GM12875 (cell line): ENCODE results near the gene SMAD3.

Source experiments
- H3K4me3 ChIP-seq: one replicate; pipeline ENCODE4 v1.5.1; 2011; ENCODE audit warnings: low read depth, low read length, control low read depth
- TF ChIP-seq, protein P1 (sequence below): IDR thresholded peaks from 2 replicates; pipeline ENCODE4 v1.5.1; 2011; ENCODE audit warnings: low read depth, mild to moderate bottlenecking, control low read depth, inconsistent platforms, low read length, moderate library complexity, borderline replicate concordance; ENCODE audit not compliant: insufficient read depth

Gene SMAD3

GRCh38 chr15:67050522-67051087 is 14.8 kb upstream of the SMAD3 start:
- H3K4me3 ChIP-seq: no peak overlapping the region
- TF ChIP-seq, protein P1, sequence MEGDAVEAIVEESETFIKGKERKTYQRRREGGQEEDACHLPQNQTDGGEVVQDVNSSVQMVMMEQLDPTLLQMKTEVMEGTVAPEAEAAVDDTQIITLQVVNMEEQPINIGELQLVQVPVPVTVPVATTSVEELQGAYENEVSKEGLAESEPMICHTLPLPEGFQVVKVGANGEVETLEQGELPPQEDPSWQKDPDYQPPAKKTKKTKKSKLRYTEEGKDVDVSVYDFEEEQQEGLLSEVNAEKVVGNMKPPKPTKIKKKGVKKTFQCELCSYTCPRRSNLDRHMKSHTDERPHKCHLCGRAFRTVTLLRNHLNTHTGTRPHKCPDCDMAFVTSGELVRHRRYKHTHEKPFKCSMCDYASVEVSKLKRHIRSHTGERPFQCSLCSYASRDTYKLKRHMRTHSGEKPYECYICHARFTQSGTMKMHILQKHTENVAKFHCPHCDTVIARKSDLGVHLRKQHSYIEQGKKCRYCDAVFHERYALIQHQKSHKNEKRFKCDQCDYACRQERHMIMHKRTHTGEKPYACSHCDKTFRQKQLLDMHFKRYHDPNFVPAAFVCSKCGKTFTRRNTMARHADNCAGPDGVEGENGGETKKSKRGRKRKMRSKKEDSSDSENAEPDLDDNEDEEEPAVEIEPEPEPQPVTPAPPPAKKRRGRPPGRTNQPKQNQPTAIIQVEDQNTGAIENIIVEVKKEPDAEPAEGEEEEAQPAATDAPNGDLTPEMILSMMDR: no peak

- H3K4me3 ChIP-seq: no peak overlapping the region
Measured at GRCh38 chr15:67051088-67052045, 14.0 kb upstream of the SMAD3 start.

GRCh38 chr15:67054676-67055075 is 10.7 kb upstream of the SMAD3 start:
- no peak overlapping the region for H3K4me3 ChIP-seq
- TF ChIP-seq, protein P1: no peak

More at GRCh38 chr15:67051088-67052045, 14.0 kb upstream of the SMAD3 start:
- TF ChIP-seq, protein P1: no peak

DNA sequence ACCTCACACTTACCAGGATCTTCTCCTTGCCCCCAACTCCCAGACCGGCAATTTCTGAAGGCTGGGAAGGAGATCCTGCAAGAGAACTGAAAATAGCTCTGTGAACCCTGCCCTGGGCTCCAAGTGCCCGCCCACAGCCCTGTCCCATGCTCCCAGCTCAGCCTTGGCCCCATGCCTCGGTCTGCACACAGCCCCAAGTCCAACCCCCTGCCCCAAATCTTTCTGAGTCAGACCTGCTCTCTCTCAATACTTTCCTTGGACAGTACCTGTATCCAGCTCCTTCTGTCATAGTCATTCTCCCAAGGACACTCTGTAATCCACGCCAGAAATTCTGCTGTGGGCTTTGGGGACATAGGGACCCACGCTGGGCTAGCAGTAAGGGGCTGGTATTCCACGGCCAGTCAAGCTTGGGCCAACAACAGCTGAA is 6.3 kb upstream of the SMAD3 start:
- TF ChIP-seq, protein P1: no peak
- no peak overlapping the region for H3K4me3 ChIP-seq

GRCh38 chr15:67061811-67062368 is 3.5 kb upstream of the SMAD3 start:
- TF ChIP-seq, protein P1: no peak
- H3K4me3 ChIP-seq: no peak overlapping the region

DNA sequence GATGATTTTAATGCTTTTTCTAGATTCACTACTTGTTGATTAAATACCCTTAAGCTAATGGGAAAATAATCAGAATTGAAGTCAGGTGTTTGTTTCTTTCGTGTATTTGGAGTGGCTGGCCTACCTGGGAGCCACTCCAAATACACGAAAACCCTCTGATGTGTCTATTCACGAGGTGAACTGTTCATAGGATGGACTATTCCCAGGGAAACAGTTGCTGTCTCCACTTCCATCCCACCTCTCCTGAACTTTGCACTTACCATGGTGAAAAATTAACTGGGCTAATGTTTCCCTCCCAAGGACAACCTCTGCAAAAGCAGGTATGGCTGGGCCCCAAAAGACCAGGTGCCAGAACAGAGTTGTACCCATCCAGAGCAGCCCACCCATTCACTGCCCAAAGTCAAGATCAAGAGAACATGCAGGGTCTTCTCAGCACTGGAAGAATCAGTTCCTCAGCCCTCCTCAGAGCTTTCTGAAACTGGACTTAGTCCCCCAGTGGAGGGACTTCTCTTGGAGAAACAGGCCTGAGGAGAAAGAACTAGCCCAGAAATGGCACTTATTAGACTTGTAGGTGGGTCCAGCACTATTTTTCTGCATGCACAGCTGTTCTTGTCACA is 2.9 kb upstream of the SMAD3 start:
- H3K4me3 ChIP-seq: no peak overlapping the region
- TF ChIP-seq, protein P1: no peak
